HepG2 (cell line): ENCODE results near the gene FSD2. TPM values are rescaled to one million over a fixed set of nuclear protein-coding genes. Genes with fewer than 3 reads are reported as not detected.

Experiments used
- ATAC-seq: fragments of 200-7000 bp; cut with Tn5 transposase; 3 replicates; pipeline ENCODE4 v1.9.1; 2020; ENCODE audit warnings: mild to moderate bottlenecking, moderate library complexity
- BruUV-seq: library from RNA; stranded (reverse); fragments of 400-500 nt; replicated peaks from 2 replicates; lab custom pipeline; 2021; lab: Mats Ljungman, UMichigan
- CTCF ChIA-PET: fragments of 300-600 bp; formaldehyde crosslinking; extraction: SDS; loops from one replicate; lab custom pipeline; 2021; ENCODE audit warnings: low total read pairs, inconsistent platforms, low intra/inter-chr PET ratio; lab: Yijun Ruan, JAX
- POLR2A ChIA-PET: fragments of 350-600 bp; sonication (Branson Sonifier 250); formaldehyde crosslinking; loops from one replicate; lab custom pipeline; 2020; ENCODE audit warnings: antibody characterized with exemption, inconsistent platforms; lab: Yijun Ruan, JAX
- DNase-seq: peaks from one replicate; pipeline ENCODE4 v3.0.0-alpha.2; 2015; ENCODE audit warnings: low spot score
- FAIRE-seq: peaks from 3 replicates; lab custom pipeline; 2011; peaks lifted over from hg19 to GRCh38; lab: Jason Lieb, UNC
- H2AFZ ChIP-seq: one replicate; pipeline ENCODE4 v1.6.1; 2011; ENCODE audit warnings: low read length, inconsistent platforms
- H3K27ac ChIP-seq: fragments of 300-600 bp; 3 replicates; pipeline ENCODE4 v1.8.0; 2011; ENCODE audit warnings: mixed run types, mild to moderate bottlenecking, mixed read lengths, low read length, inconsistent platforms; ENCODE audit not compliant: insufficient read depth; ENCODE audit errors: extremely low read length
- H3K27me3 ChIP-seq, 2 experiments: fragments of 200-600 bp in 1 of 2; 2 replicates in 1 of 2; 3 replicates in 1 of 2; pipeline versions ENCODE4 v1.6.0 to v1.8.0; 2011; ENCODE audit warnings: low read length in 2 of 2, mild to moderate bottlenecking in 2 of 2, moderate library complexity in 2 of 2, inconsistent platforms in 1 of 2; ENCODE audit not compliant: insufficient read depth in 2 of 2, control insufficient read depth in 1 of 2
- H3K36me3 ChIP-seq, 2 experiments: fragments of 200-600 bp in 1 of 2; replicated peaks in 1 of 2; 2 replicates in 1 of 2; 3 replicates in 1 of 2; pipeline versions ENCODE4 v1.5.1 to v1.8.0; 2011; ENCODE audit warnings: low read length in 2 of 2, inconsistent platforms in 1 of 2; ENCODE audit not compliant: insufficient read depth in 2 of 2, control insufficient read depth in 1 of 2
- H3K4me1 ChIP-seq: 2 replicates; pipeline ENCODE4 v1.5.1; 2012; ENCODE audit warnings: low read length, inconsistent platforms; ENCODE audit not compliant: insufficient read depth
- H3K4me2 ChIP-seq: 2 replicates; pipeline ENCODE4 v1.6.0; 2011; ENCODE audit warnings: low read depth, low read length, inconsistent platforms
- H3K4me3 ChIP-seq, 3 experiments: fragments of 200-600 bp in 1 of 3; sonication (generic), shearing (Covaris generic) in 1 of 3; replicated peaks in 1 of 3; 2 replicates each; pipeline ENCODE4 v1.5.1; 2011 to 2016; ENCODE audit warnings: low read length in 3 of 3, inconsistent platforms in 2 of 3, low read depth in 2 of 3, mild to moderate bottlenecking in 2 of 3, control low read depth in 1 of 3, mixed read lengths in 1 of 3; ENCODE audit not compliant: insufficient read depth in 1 of 3
- H3K79me2 ChIP-seq: one replicate; pipeline ENCODE4 v1.6.1; 2011; ENCODE audit warnings: low read length, inconsistent platforms; ENCODE audit not compliant: insufficient read depth
- H3K9ac ChIP-seq: 2 replicates; pipeline ENCODE4 v1.6.0; 2011; ENCODE audit warnings: mild to moderate bottlenecking, low read depth, low read length, inconsistent platforms; ENCODE audit not compliant: insufficient read depth
- H3K9me3 ChIP-seq: 2 replicates; pipeline ENCODE4 v1.5.1; 2012; ENCODE audit warnings: mild to moderate bottlenecking, low read length
- H4K20me1 ChIP-seq: 2 replicates; pipeline ENCODE4 v1.6.0; 2011; ENCODE audit warnings: inconsistent platforms, mild to moderate bottlenecking, low read length, moderate library complexity; ENCODE audit not compliant: insufficient read depth
- BCL6 ChIP-seq: IDR thresholded peaks from 2 replicates; pipeline ENCODE4 v1.6.1; 2016; ENCODE audit warnings: missing genetic modification reagents, missing compliant biosample characterization
- GFI1 ChIP-seq: sonication (generic); formaldehyde crosslinking; IDR thresholded peaks from 2 replicates; pipeline ENCODE4 v1.5.0; 2020; ENCODE audit warnings: missing genetic modification reagents, mild to moderate bottlenecking, borderline replicate concordance
- MTF2 ChIP-seq: sonication (generic); formaldehyde crosslinking; IDR thresholded peaks from 2 replicates; pipeline ENCODE4 v1.5.0; 2020; ENCODE audit warnings: missing genetic modification reagents, borderline replicate concordance
- NFKBIZ ChIP-seq: IDR thresholded peaks from 2 replicates; pipeline ENCODE4 v1.6.1; 2018; ENCODE audit warnings: missing genetic modification reagents, missing compliant biosample characterization
- PAWR ChIP-seq: sonication (generic); formaldehyde crosslinking; IDR thresholded peaks from 2 replicates; pipeline ENCODE4 v1.4.0; 2020; ENCODE audit warnings: missing genetic modification reagents, mild to moderate bottlenecking, borderline replicate concordance
- RFX3 ChIP-seq: IDR thresholded peaks from 2 replicates; pipeline ENCODE4 v1.6.1; 2016; ENCODE audit warnings: missing biosample characterization, missing genetic modification reagents
- TGIF2 ChIP-seq: IDR thresholded peaks from 2 replicates; pipeline ENCODE4 v1.6.1; 2016; ENCODE audit warnings: control low read depth, missing compliant biosample characterization
- ZNF180 ChIP-seq: sonication (generic); formaldehyde crosslinking; IDR thresholded peaks from 2 replicates; pipeline ENCODE4 v1.4.0; 2020; ENCODE audit warnings: low read depth, missing genetic modification reagents, borderline replicate concordance
- ZNF326 ChIP-seq: sonication (generic); formaldehyde crosslinking; IDR thresholded peaks from 2 replicates; pipeline ENCODE4 v1.4.0; 2020; ENCODE audit warnings: missing genetic modification reagents, borderline replicate concordance
- WGBS: methylation state at CpG from one replicate; pipeline ENCODE4 v1.1.6; 2017; ENCODE audit warnings: low lambda C conversion rate; 5-methylcytosine and 5-hydroxymethylcytosine counted together
- in situ Hi-C: cut with HindIII; loops from 2 replicates; pipeline ENCODE4 v1.10.0; 2017; ENCODE audit warnings: low pct_unique_long_range_greater_than_20kb; ENCODE audit not compliant: extremely low pct_ligation_motif_present
- intact Hi-C: fragments of 100-400 bp; cut with micrococcal nuclease; formaldehyde crosslinking; loops from one replicate; pipeline ENCODE4 v1.10.0; 2022; ENCODE audit not compliant: unreplicated experiment
- polyA plus RNA-seq, 8 experiments: library from polyadenylated mRNA; depleted of rRNA in 3 of 8; stranded (reverse) in 7 of 8; unstranded in 1 of 8; fragments of >200 nt; fragmentation: Illumina TruSeq in 4 of 8; extraction: Trizol in 4 of 8; gene quantifications; 2 replicates each; pipeline versions ENCODE4 v1.2.1 to v1.2.3, GENCODE V29; 2011 to 2016; ENCODE audit warnings: low read depth in 4 of 8, missing spikeins in 1 of 8, mixed read lengths in 1 of 8; ENCODE audit not compliant: insufficient read depth in 1 of 8
- total RNA-seq, 5 experiments: library from RNA; depleted of rRNA; stranded (reverse); fragments of >200 nt; fragmentation: Illumina TruSeq; extraction: Trizol; gene quantifications; 2 replicates each; pipeline ENCODE4 v1.2.3, GENCODE V29; 2016; ENCODE audit warnings: low read depth in 1 of 5
- TF ChIP-seq, protein P1 (sequence below): sonication (generic); formaldehyde crosslinking; IDR thresholded peaks from 2 replicates; pipeline ENCODE4 v1.4.0; 2020; ENCODE audit warnings: missing genetic modification reagents
- TF ChIP-seq, protein P2 (sequence below): sonication (generic); formaldehyde crosslinking; conservative IDR thresholded peaks from 2 replicates; pipeline ENCODE4 v1.4.0; 2020; ENCODE audit warnings: missing genetic modification reagents
- TF ChIP-seq, protein P3 (sequence below): sonication (generic); formaldehyde crosslinking; IDR thresholded peaks from 2 replicates; pipeline ENCODE4 v1.4.0; 2020; ENCODE audit warnings: mild to moderate bottlenecking, missing genetic modification reagents

Gene FSD2
- total and polyA plus RNA-seq, 2 of the 13 experiments (the other 11 are each of a cell fraction or from before 2014, with no cell fraction given) = not detected

DNA sequence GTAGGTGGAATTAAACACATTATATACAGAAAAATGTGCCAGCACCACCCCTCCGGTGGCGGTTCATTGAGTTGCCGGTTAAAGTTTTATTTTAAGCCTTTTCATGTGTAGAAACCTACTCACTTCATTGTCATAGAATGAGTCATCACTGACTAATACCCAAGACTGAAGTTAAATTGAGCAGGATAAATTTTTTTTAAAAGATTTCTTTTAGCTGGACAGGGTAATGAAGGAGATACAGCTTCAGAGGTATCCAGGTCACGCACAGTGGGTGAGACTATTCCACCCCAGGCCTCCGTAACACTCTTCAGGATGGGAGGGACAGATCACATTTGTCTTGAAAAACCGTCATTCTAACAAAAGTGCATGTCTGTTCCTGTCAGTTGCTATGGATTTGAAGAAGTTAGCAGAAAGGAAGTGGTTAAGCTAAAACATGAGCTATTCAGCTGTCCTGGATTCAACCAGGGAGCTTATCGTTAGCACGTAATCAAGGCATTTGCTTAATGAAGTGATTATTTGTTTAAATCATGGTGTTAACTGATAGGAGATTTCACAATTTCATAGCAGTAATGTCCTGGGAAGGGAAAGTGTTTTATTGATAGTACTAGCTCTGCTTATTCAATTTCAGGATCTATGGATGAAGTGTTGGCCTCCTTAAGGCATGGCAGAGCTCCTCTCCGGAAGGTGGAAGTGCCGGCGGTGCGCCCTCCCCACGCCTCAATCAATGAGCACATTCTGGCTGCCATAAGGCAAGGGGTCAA lies 26.9 kb upstream of the FSD2 start:
- FAIRE-seq = no peak
- Histone ChIP-seq H3K36me3 (peaks cover 17 to 68% of the 10 kb centered on the region in 2 experiments), H3K9me3 (no peaks in the 10 kb centered on the region), H3K4me1 (peaks cover 18% of the 10 kb centered on the region), H3K9ac (no peak overlapping the region), H2AFZ (no peak overlapping the region), H4K20me1 (no peaks in the 10 kb centered on the region)
- ATAC-seq = no peak
- CTCF ChIA-PET = no interaction called here
- no peak for DNase-seq
- in situ Hi-C loops = no loop called here
- TF ChIP-seq NFKBIZ (CRISPR knock-in tag) (no peak), BCL6 (CRISPR knock-in tag) (no peak), TGIF2 (CRISPR knock-in tag) (no peak), ZNF180 (CRISPR knock-in tag) (no peak), RFX3 (no peak), GFI1 (CRISPR knock-in tag) (no peak), PAWR (CRISPR knock-in tag) (no peak), MTF2 (CRISPR knock-in tag) (no peak), ZNF326 (CRISPR knock-in tag) (no peak)
- TF ChIP-seq, protein P1, sequence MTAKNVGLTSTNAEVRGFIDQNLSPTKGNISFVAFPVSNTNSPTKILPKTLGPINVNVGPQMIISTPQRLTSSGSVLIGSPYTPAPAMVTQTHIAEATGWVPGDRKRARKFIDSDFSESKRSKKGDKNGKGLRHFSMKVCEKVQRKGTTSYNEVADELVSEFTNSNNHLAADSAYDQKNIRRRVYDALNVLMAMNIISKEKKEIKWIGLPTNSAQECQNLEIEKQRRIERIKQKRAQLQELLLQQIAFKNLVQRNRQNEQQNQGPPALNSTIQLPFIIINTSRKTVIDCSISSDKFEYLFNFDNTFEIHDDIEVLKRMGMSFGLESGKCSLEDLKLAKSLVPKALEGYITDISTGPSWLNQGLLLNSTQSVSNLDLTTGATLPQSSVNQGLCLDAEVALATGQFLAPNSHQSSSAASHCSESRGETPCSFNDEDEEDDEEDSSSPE (CRISPR knock-in tag) = no peak
- TF ChIP-seq, protein P2, sequence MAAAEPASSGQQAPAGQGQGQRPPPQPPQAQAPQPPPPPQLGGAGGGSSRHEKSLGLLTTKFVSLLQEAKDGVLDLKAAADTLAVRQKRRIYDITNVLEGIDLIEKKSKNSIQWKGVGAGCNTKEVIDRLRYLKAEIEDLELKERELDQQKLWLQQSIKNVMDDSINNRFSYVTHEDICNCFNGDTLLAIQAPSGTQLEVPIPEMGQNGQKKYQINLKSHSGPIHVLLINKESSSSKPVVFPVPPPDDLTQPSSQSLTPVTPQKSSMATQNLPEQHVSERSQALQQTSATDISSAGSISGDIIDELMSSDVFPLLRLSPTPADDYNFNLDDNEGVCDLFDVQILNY = no peak
- TF ChIP-seq, protein P3, sequence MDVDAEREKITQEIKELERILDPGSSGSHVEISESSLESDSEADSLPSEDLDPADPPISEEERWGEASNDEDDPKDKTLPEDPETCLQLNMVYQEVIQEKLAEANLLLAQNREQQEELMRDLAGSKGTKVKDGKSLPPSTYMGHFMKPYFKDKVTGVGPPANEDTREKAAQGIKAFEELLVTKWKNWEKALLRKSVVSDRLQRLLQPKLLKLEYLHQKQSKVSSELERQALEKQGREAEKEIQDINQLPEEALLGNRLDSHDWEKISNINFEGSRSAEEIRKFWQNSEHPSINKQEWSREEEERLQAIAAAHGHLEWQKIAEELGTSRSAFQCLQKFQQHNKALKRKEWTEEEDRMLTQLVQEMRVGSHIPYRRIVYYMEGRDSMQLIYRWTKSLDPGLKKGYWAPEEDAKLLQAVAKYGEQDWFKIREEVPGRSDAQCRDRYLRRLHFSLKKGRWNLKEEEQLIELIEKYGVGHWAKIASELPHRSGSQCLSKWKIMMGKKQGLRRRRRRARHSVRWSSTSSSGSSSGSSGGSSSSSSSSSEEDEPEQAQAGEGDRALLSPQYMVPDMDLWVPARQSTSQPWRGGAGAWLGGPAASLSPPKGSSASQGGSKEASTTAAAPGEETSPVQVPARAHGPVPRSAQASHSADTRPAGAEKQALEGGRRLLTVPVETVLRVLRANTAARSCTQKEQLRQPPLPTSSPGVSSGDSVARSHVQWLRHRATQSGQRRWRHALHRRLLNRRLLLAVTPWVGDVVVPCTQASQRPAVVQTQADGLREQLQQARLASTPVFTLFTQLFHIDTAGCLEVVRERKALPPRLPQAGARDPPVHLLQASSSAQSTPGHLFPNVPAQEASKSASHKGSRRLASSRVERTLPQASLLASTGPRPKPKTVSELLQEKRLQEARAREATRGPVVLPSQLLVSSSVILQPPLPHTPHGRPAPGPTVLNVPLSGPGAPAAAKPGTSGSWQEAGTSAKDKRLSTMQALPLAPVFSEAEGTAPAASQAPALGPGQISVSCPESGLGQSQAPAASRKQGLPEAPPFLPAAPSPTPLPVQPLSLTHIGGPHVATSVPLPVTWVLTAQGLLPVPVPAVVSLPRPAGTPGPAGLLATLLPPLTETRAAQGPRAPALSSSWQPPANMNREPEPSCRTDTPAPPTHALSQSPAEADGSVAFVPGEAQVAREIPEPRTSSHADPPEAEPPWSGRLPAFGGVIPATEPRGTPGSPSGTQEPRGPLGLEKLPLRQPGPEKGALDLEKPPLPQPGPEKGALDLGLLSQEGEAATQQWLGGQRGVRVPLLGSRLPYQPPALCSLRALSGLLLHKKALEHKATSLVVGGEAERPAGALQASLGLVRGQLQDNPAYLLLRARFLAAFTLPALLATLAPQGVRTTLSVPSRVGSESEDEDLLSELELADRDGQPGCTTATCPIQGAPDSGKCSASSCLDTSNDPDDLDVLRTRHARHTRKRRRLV (CRISPR knock-in tag) = no peak
- TF ChIP-seq, all 625 proteins: peak for 0
- H3K27me3 ChIP-seq = no peaks in the 10 kb centered on the region
- H3K4me3 ChIP-seq = no peak overlapping the region
- POLR2A ChIA-PET = interaction anchor here (0.8 kb wide), 1 partner anchor 82 kb away, joined by 3 read pairs; no protein-coding TSS in a partner anchor
- intact Hi-C loops = no loop called here
- no TSS peak for BruUV-seq
- no peak overlapping the region for H3K4me2 ChIP-seq
- no peaks in the 10 kb centered on the region for H3K79me2 ChIP-seq
- 97% methylated on average over 13 of the region's 13 CpGs for WGBS
- no peak overlapping the region for H3K27ac ChIP-seq
